ENCODE data around the gene BCL2L2. TPM values are rescaled to one million over a fixed set of nuclear protein-coding genes. Genes with fewer than 3 reads are reported as not detected.

The BCL2L2 gene
- total and polyA plus RNA-seq, 2 donors from 2014 or later, result 35.6 to 43.6 TPM

DNA sequence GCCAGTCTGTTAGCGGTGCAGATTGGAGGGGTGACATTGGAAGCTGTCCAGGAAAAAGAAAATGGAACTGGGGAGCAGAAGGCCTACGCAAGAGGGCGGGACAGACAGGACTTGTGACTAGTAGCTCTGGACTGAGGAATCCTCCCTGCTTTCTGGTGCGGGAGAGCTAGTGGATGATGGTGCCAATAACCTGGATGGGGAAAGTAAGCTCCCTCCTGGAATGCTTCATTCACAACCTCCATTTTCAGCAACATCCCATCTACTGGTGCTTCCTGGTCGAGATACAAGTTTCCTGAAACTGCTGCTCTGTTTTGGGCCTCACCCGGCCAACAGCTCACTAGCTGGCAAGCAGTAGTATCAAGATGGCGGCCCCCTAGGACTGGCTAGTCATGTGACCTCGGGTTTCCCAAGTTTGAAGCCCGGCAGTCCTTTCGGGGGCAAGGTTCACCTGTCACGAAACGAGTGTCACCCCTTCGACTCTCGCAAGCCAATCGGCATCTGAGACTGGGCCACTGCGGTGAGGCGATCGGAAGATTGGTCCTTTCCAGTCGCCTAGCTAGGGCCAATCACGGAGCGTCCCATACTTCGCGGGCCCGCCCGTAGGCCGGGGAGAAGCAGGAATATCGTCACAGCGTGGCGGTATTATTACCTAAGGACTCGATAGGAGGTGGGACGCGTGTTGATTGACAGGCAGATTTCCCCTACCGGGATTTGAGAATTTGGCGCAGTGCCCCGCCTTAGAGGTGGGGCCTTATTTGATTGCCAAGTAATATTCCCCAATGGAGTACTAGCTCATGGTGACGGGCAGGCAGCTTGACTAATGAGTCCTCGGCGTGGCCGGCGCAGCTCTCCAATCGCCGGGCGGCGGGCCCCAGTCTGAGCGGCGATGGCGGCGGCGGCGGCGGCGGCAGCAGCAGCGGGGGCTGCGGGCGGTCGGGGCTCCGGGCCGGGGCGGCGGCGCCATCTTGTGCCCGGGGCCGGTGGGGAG, 14.2 kb downstream of the BCL2L2 start, which contains the start of gene PABPN1:
Gene PABPN1, plus strand, starts transcription at position 874 of the 988 bp plus-strand sequence. Its CDS starts 13 bp downstream, at position 887.
- peak within 1 kb of the TSS; percentile 84 to 98 (median 95) for H3K9ac ChIP-seq (ENCODE audit: low read length in 3 of 3)
- peaks cover 3 to 19% (median 16%) of the 10 kb centered on the region in 3 donors for H3K4me1 ChIP-seq (ENCODE audit: control insufficient read depth in 2 of 3, insufficient read depth in 2 of 3, low read depth in 1 of 3, low read length in 3 of 3)
- FAIRE-seq (peak; percentile 98), DNase-seq (peak; percentile 99 to 100 (median 100))
- TF ChIP-seq CTCF (IDR thresholded peaks at IDR 0.05; ENCODE audit: borderline replicate concordance, extremely low read depth, insufficient read depth), result peak; percentile 3
- intact Hi-C loops (cut with DNase I), result no loop called here
- peaks cover 9 to 25% (median 10%) of the 10 kb centered on the region in 3 donors for H3K36me3 ChIP-seq (ENCODE audit: control insufficient read depth in 2 of 3, insufficient read depth in 3 of 3, low read length in 3 of 3)
- H3K9me3 ChIP-seq (ENCODE audit: control insufficient read depth in 2 of 3, insufficient read depth in 1 of 3, low read length in 3 of 3), result no peaks in the 10 kb centered on the region
- H3K4me3 ChIP-seq (ENCODE audit: low read length in 3 of 3), result peak within 1 kb of the TSS; percentile 89 to 100 (median 96)
- peak within 1 kb of the TSS; percentile 92 to 98 for H3K27ac ChIP-seq (ENCODE audit: low read depth in 2 of 2, low read length in 2 of 2)
- H3K27me3 ChIP-seq (ENCODE audit: control insufficient read depth, insufficient read depth, low read length), result no peaks in the 10 kb centered on the region

DNA sequence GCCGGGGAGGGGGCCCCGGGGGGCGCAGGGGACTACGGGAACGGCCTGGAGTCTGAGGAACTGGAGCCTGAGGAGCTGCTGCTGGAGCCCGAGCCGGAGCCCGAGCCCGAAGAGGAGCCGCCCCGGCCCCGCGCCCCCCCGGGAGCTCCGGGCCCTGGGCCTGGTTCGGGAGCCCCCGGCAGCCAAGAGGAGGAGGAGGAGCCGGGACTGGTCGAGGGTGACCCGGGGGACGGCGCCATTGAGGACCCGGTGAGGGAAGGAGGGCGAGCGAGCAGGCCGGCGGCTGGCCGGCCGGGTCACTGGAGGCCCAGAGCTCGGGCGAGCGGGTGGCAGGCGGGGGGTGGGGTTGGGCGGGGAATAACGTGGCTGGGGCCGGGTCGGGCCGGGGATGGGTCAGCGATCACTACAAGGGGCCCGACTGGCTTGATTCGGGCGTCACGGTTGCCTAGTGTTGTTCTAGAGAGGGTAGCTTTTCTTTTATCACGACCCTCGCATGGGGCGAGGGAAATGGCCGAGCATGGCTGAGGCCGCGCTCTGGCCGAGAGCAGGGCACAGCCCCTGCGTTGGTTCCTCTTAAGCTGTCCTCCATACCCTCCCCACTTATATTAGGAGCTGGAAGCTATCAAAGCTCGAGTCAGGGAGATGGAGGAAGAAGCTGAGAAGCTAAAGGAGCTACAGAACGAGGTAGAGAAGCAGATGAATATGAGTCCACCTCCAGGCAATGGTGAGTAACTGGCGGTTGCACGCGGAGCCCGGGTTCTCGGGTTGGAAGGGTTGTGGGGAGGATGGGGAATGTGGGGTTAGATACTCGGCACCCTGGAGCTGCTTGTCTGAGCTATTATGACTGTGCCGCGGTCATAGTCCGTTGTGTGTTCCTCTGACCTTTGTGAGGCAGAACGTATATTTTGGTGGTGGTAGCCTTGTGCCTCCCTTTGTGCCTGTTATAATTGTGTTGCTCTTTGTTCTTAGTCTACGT, 15.2 kb downstream of the BCL2L2 start:
- H3K27ac ChIP-seq (ENCODE audit: low read depth in 2 of 2, low read length in 2 of 2), result peak overlapping the region; percentile 86 to 92
- no peak for FAIRE-seq
- peaks cover 9 to 25% (median 10%) of the 10 kb centered on the region in 3 donors for H3K36me3 ChIP-seq (ENCODE audit: control insufficient read depth in 2 of 3, insufficient read depth in 3 of 3, low read length in 3 of 3)
- H3K4me3 ChIP-seq (ENCODE audit: low read length in 3 of 3), result peak overlapping the region; percentile 89 to 100 (median 96)
- no peak for TF ChIP-seq CTCF (IDR thresholded peaks at IDR 0.05; ENCODE audit: borderline replicate concordance, extremely low read depth, insufficient read depth)
- intact Hi-C loops (cut with DNase I), result no loop called here
- peak; percentile 59 to 89 (median 60) for DNase-seq
- H3K27me3 ChIP-seq (ENCODE audit: control insufficient read depth, insufficient read depth, low read length), result no peaks in the 10 kb centered on the region
- H3K9ac ChIP-seq (ENCODE audit: low read length in 3 of 3), result peak overlapping the region; percentile 84 to 98 (median 95)
- H3K4me1 ChIP-seq (ENCODE audit: control insufficient read depth in 2 of 3, insufficient read depth in 2 of 3, low read depth in 1 of 3, low read length in 3 of 3), result peaks cover 3 to 19% (median 16%) of the 10 kb centered on the region in 3 donors
- H3K9me3 ChIP-seq (ENCODE audit: control insufficient read depth in 2 of 3, insufficient read depth in 1 of 3, low read length in 3 of 3), result no peaks in the 10 kb centered on the region

- H3K9me3 ChIP-seq (ENCODE audit: control insufficient read depth in 2 of 3, insufficient read depth in 1 of 3, low read length in 3 of 3), result no peaks in the 10 kb centered on the region
- FAIRE-seq (no peak), DNase-seq (no peak)
- peak overlapping the region; percentile 89 to 100 (median 96) for H3K4me3 ChIP-seq (ENCODE audit: low read length in 3 of 3)
- H3K36me3 ChIP-seq (ENCODE audit: control insufficient read depth in 2 of 3, insufficient read depth in 3 of 3, low read length in 3 of 3), result peaks cover 9 to 25% (median 10%) of the 10 kb centered on the region in 3 donors
- no peak for TF ChIP-seq CTCF (IDR thresholded peaks at IDR 0.05; ENCODE audit: borderline replicate concordance, extremely low read depth, insufficient read depth)
- peak overlapping the region; percentile 84 to 98 (median 95) for H3K9ac ChIP-seq (ENCODE audit: low read length in 3 of 3)
- intact Hi-C loops (cut with DNase I), result no loop called here
- no peaks in the 10 kb centered on the region for H3K27me3 ChIP-seq (ENCODE audit: control insufficient read depth, insufficient read depth, low read length)
- H3K27ac ChIP-seq (ENCODE audit: low read depth in 2 of 2, low read length in 2 of 2), result peak overlapping the region; percentile 68 to 92
- H3K4me1 ChIP-seq (ENCODE audit: control insufficient read depth in 2 of 3, insufficient read depth in 2 of 3, low read depth in 1 of 3, low read length in 3 of 3), result peaks cover 3 to 19% (median 16%) of the 10 kb centered on the region in 3 donors
Measured at GRCh38 chr14:23322568-23323517, 16.2 kb downstream of the BCL2L2 start.
